Common myeloid progenitor, CD34-positive (primary cell): ENCODE data around the gene DGCR6L.
"Not testable (repeated sequence)": the region's sequence is repeated elsewhere in the genome, so short reads cannot be mapped to it uniquely, and the experiment has no call there.

ENCODE experiments used
- CTCF ChIA-PET: fragments of 350-600 bp; sonication (Branson Sonifier 250); formaldehyde crosslinking; loops from one replicate; lab custom pipeline; 2021; ENCODE audit warnings: antibody characterized with exemption; lab: Charles Lee
- POLR2A ChIA-PET: fragments of 350-600 bp; sonication (Branson Sonifier 250); formaldehyde crosslinking; loops from one replicate; lab custom pipeline; 2021; ENCODE audit warnings: antibody characterized with exemption; lab: Charles Lee
- DNase-seq, 3 donors: peaks; one replicate each; pipeline versions ENCODE4 v3.0.0 to v3.0.0-alpha.2; 2013
- H3K27ac ChIP-seq, 2 experiments: 1 replicate in 1 of 2; 2 replicates in 1 of 2; pipeline ENCODE4 v1.7.0; 2013; ENCODE audit warnings: inconsistent platforms in 2 of 2, low read length in 2 of 2, mild to moderate bottlenecking in 2 of 2, low read depth in 1 of 2, moderate library complexity in 1 of 2; ENCODE audit not compliant: severe bottlenecking in 2 of 2, insufficient read depth in 1 of 2, poor library complexity in 1 of 2
- H3K27me3 ChIP-seq, 5 experiments: replicated peaks in 2 of 5; 1 replicate in 3 of 5; 2 replicates in 2 of 5; pipeline versions ENCODE4 v1.6.1 to v1.7.0; 2013; ENCODE audit warnings: low read length in 4 of 5, mild to moderate bottlenecking in 2 of 5, moderate library complexity in 2 of 5, inconsistent platforms in 1 of 5; ENCODE audit not compliant: insufficient read depth in 5 of 5, control insufficient read depth in 4 of 5
- H3K36me3 ChIP-seq, 4 experiments: 1 replicate in 2 of 4; 2 replicates in 2 of 4; pipeline versions ENCODE4 v1.6.1 to v1.7.0; 2013; ENCODE audit warnings: low read length in 3 of 4, control low read depth in 1 of 4, mild to moderate bottlenecking in 1 of 4; ENCODE audit not compliant: control insufficient read depth in 4 of 4, insufficient read depth in 4 of 4
- H3K4me1 ChIP-seq, 4 experiments: 1 replicate in 3 of 4; 2 replicates in 1 of 4; pipeline versions ENCODE4 v1.6.1 to v1.7.1; 2013; ENCODE audit warnings: low read length in 3 of 4, mild to moderate bottlenecking in 3 of 4, control low read depth in 1 of 4, inconsistent platforms in 1 of 4, moderate library complexity in 1 of 4; ENCODE audit not compliant: control insufficient read depth in 4 of 4, insufficient read depth in 4 of 4; ENCODE audit errors: control extremely low read depth in 1 of 4
- H3K4me3 ChIP-seq, 7 experiments: 1 replicate in 4 of 7; 2 replicates in 3 of 7; pipeline versions ENCODE4 v1.5.1 to v1.7.0; 2013; ENCODE audit warnings: mild to moderate bottlenecking in 7 of 7, low read length in 6 of 7, moderate library complexity in 6 of 7, inconsistent platforms in 2 of 7, low read depth in 2 of 7, control low read depth in 1 of 7; ENCODE audit not compliant: insufficient read depth in 4 of 7, control insufficient read depth in 1 of 7; ENCODE audit errors: extremely low read depth in 1 of 7
- H3K9me3 ChIP-seq, 5 experiments: 1 replicate in 4 of 5; 2 replicates in 1 of 5; pipeline versions ENCODE4 v1.6.1 to v1.7.1; 2013; ENCODE audit warnings: low read length in 4 of 5, mild to moderate bottlenecking in 2 of 5, inconsistent platforms in 1 of 5, low read depth in 1 of 5, moderate library complexity in 1 of 5; ENCODE audit not compliant: control insufficient read depth in 4 of 5, insufficient read depth in 2 of 5; ENCODE audit errors: control extremely low read depth in 1 of 5
- WGBS: methylation state at CpG from one replicate; pipeline ENCODE4 v1.1.5; 2013; ENCODE audit not compliant: insufficient coverage; 5-methylcytosine and 5-hydroxymethylcytosine counted together

DGCR6L gene

GRCh38 chr22:20307448-20308447, 12.1 kb downstream of the DGCR6L start:
- CTCF ChIA-PET, H3K27me3 ChIP-seq, H3K27ac ChIP-seq, H3K9me3 ChIP-seq, DNase-seq, H3K4me3 ChIP-seq, H3K4me1 ChIP-seq, POLR2A ChIA-PET, H3K36me3 ChIP-seq: not testable (repeated sequence)
- 94% methylated on average over 6 of the region's 14 CpGs for WGBS

- POLR2A ChIA-PET, H3K4me1 ChIP-seq, H3K36me3 ChIP-seq, CTCF ChIA-PET, H3K27ac ChIP-seq, H3K9me3 ChIP-seq, DNase-seq, H3K4me3 ChIP-seq, H3K27me3 ChIP-seq: not testable (repeated sequence)
- 95% methylated on average over 8 of the region's 21 CpGs for whole genome bisulfite sequencing
Observed at GRCh38 chr22:20306646-20307447, 13.0 kb downstream of the DGCR6L start.

- no peaks in the 10 kb centered on the region for H3K9me3 ChIP-seq
- no peak overlapping the region for H3K4me3 ChIP-seq
- CTCF ChIA-PET = no interaction called here
- H3K27ac ChIP-seq = no peak overlapping the region
- no peak for DNase-seq
- WGBS = 88% methylated on average over 17 of the region's 21 CpGs
- peaks cover 0 to 4% (median 1%) of the 10 kb centered on the region in 4 experiments for H3K4me1 ChIP-seq
- POLR2A ChIA-PET = no interaction called here
- no peaks in the 10 kb centered on the region for H3K36me3 ChIP-seq
- peaks cover 0 to under 1% (median 0%) of the 10 kb centered on the region in 5 experiments for H3K27me3 ChIP-seq
Observed at GRCh38 chr22:20305894-20306645, 13.8 kb downstream of the DGCR6L start.

- H3K4me1 ChIP-seq, H3K36me3 ChIP-seq, H3K27ac ChIP-seq, CTCF ChIA-PET, H3K4me3 ChIP-seq, DNase-seq, H3K9me3 ChIP-seq, POLR2A ChIA-PET, H3K27me3 ChIP-seq: not testable (repeated sequence)
- WGBS = 100% methylated on average over 6 of the region's 12 CpGs
Observed at GRCh38 chr22:20305230-20305893, 14.5 kb downstream of the DGCR6L start.

- Histone ChIP-seq H3K36me3 (no peaks in the 10 kb centered on the region), H3K4me1 (peaks cover 0 to 11% (median 8%) of the 10 kb centered on the region in 4 experiments), H3K27me3 (peaks cover 0 to 3% (median 0%) of the 10 kb centered on the region in 5 experiments), H3K27ac (no peak overlapping the region), H3K4me3 (no peak overlapping the region), H3K9me3 (no peaks in the 10 kb centered on the region)
- CTCF ChIA-PET = no interaction called here
- POLR2A ChIA-PET = no interaction called here
- DNase-seq = no peak
- WGBS = 86% methylated on average over 4 of the region's 9 CpGs
Observed at GRCh38 chr22:20304646-20305045, 15.2 kb downstream of the DGCR6L start.

- H3K4me3 ChIP-seq, H3K36me3 ChIP-seq, DNase-seq, CTCF ChIA-PET, H3K27ac ChIP-seq, POLR2A ChIA-PET, H3K9me3 ChIP-seq, H3K27me3 ChIP-seq: not testable (repeated sequence)
- WGBS = 83% methylated on average over 1 of the region's 7 CpGs
- peaks cover 0 to 17% (median 15%) of the 10 kb centered on the region in 4 experiments for H3K4me1 ChIP-seq
Observed at GRCh38 chr22:20303229-20303534, 16.7 kb downstream of the DGCR6L start.
